ENCODE data around the gene CD8A. TPM values are rescaled to one million over a fixed set of nuclear protein-coding genes. Genes with fewer than 3 reads are reported as not detected.

Gene CD8A
- polyA plus RNA-seq, 1 of the 3 experiments (the other 2 are of a cell fraction) = 0.05 TPM

DNA sequence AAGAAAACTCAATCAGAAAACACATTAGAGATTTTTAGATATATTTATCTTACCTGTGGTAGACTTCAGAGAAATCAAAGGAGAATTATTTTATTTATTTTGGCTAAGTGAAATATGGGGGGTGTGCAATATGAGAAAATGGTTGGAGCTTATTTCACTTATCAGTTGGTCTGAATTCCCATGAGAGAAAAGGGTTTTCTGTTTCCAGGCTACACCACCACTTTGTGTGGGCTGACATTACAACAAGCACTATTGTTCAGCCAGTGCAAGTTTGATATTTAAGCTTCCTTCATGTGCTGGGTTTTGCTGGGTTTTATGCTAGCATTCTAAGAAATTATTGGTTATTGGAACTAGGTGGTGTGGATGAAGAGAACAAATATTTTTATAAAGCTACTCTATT lies 37.1 kb downstream of the CD8A start:
- no peaks in the 10 kb centered on the region for H4K20me1 ChIP-seq (ENCODE audit: insufficient read depth)
- H3K9ac ChIP-seq = no peak overlapping the region
- H3K27ac ChIP-seq (ENCODE audit: low read depth in 2 of 2, low read length in 1 of 2) = no peak overlapping the region; a peak in 1 of 4 replicates
- H3K27me3 ChIP-seq (ENCODE audit: insufficient read depth) = no peaks in the 10 kb centered on the region
- DNase-seq = no peak
- H3K9me3 ChIP-seq = peaks cover 17% of the 10 kb centered on the region
- H2AFZ ChIP-seq (ENCODE audit: low read depth) = no peak overlapping the region
- no peak overlapping the region for H3K4me2 ChIP-seq
- TF ChIP-seq POLR2AphosphoS5 (IDR thresholded peaks at IDR 0.05; ENCODE audit: low read depth, low read length) (no peak), NFIC (IDR thresholded peaks at IDR 0.05; ENCODE audit: borderline replicate concordance) (no peak)
- no peaks in the 10 kb centered on the region for H3K4me1 ChIP-seq (ENCODE audit: control insufficient read depth in 1 of 2, insufficient read depth in 2 of 2, low read depth in 1 of 2, low read length in 1 of 2)
- ChIA-PET POLR2A (no interaction called here), CTCF (interaction anchor here (0.9 to 3.4 kb wide), 2 partner anchors 11 to 13 kb away, joined by 3 to 23 read pairs; no protein-coding TSS in a partner anchor)
- H3K36me3 ChIP-seq (replicated peaks in 1 of 2; ENCODE audit: control insufficient read depth in 1 of 2, insufficient read depth in 2 of 2, low read length in 1 of 2) = peaks cover 32 to 59% of the 10 kb centered on the region in 2 experiments
- peaks cover 12% of the 10 kb centered on the region for H3K79me2 ChIP-seq (ENCODE audit: insufficient read depth)
- no peak overlapping the region for H3K4me3 ChIP-seq (ENCODE audit: low read depth in 2 of 2, low read length in 1 of 2)
- no peaks in the 10 kb centered on the region for H3K9me2 ChIP-seq
- peaks cover 5% of the 10 kb centered on the region for H3F3A ChIP-seq (replicated peaks; ENCODE audit: insufficient read depth)

GRCh38 chr2:86752934-86753333 lies 37.8 kb downstream of the CD8A start:
- Histone ChIP-seq H3K4me2 (no peak overlapping the region), H3K36me3 (replicated peaks in 1 of 2; ENCODE audit: control insufficient read depth in 1 of 2, insufficient read depth in 2 of 2, low read length in 1 of 2) (peaks cover 32 to 60% of the 10 kb centered on the region in 2 experiments), H3K27ac (ENCODE audit: low read depth in 2 of 2, low read length in 1 of 2) (no peak overlapping the region), H2AFZ (ENCODE audit: low read depth) (no peak overlapping the region), H3K27me3 (ENCODE audit: insufficient read depth) (no peaks in the 10 kb centered on the region), H3K79me2 (ENCODE audit: insufficient read depth) (peaks cover 18% of the 10 kb centered on the region), H3K4me3 (ENCODE audit: low read depth in 2 of 2, low read length in 1 of 2) (no peak overlapping the region), H3K9me2 (no peaks in the 10 kb centered on the region), H4K20me1 (ENCODE audit: insufficient read depth) (no peaks in the 10 kb centered on the region), H3F3A (replicated peaks; ENCODE audit: insufficient read depth) (peaks cover 5% of the 10 kb centered on the region), H3K9ac (no peak overlapping the region), H3K9me3 (peaks cover 17% of the 10 kb centered on the region), H3K4me1 (ENCODE audit: control insufficient read depth in 1 of 2, insufficient read depth in 2 of 2, low read depth in 1 of 2, low read length in 1 of 2) (no peaks in the 10 kb centered on the region)
- DNase-seq = no peak
- ChIA-PET CTCF (interaction anchor here (3.4 kb wide), 1 partner anchor 12 kb away, joined by 23 read pairs; no protein-coding TSS in a partner anchor), POLR2A (no interaction called here)
- TF ChIP-seq ZBTB33 (IDR thresholded peaks at IDR 0.05; ENCODE audit: borderline replicate concordance, low read depth) (no peak), IRF3 (IDR thresholded peaks at IDR 0.05; ENCODE audit: low read depth, low read length) (no peak), MEF2A (IDR thresholded peaks at IDR 0.05; ENCODE audit: borderline replicate concordance, low read depth) (no peak), FOSL2 (IDR thresholded peaks at IDR 0.05; ENCODE audit: borderline replicate concordance, low read depth) (no peak), RAD21 (IDR thresholded peaks at IDR 0.05; ENCODE audit: low read length) (no peak)
- WGBS (ENCODE audit: low lambda C conversion rate) = 95% methylated on average over 3 of the region's 3 CpGs

- Histone ChIP-seq H3K79me2 (ENCODE audit: insufficient read depth) (peaks cover 22% of the 10 kb centered on the region), H3K36me3 (replicated peaks in 1 of 2; ENCODE audit: control insufficient read depth in 1 of 2, insufficient read depth in 2 of 2, low read length in 1 of 2) (peaks cover 35 to 60% of the 10 kb centered on the region in 2 experiments), H3K9ac (no peak overlapping the region), H3K4me3 (ENCODE audit: low read depth in 2 of 2, low read length in 1 of 2) (no peak overlapping the region; a peak in 1 of 4 replicates), H3F3A (replicated peaks; ENCODE audit: insufficient read depth) (peaks cover 5% of the 10 kb centered on the region), H3K9me3 (peaks cover 17% of the 10 kb centered on the region), H4K20me1 (ENCODE audit: insufficient read depth) (no peaks in the 10 kb centered on the region), H3K4me1 (ENCODE audit: control insufficient read depth in 1 of 2, insufficient read depth in 2 of 2, low read depth in 1 of 2, low read length in 1 of 2) (no peaks in the 10 kb centered on the region), H3K27ac (ENCODE audit: low read depth in 2 of 2, low read length in 1 of 2) (no peak overlapping the region), H3K27me3 (ENCODE audit: insufficient read depth) (no peaks in the 10 kb centered on the region), H2AFZ (ENCODE audit: low read depth) (no peak overlapping the region), H3K9me2 (no peaks in the 10 kb centered on the region), H3K4me2 (no peak overlapping the region)
- TF ChIP-seq FOSL2 (IDR thresholded peaks at IDR 0.05; ENCODE audit: borderline replicate concordance, low read depth) (no peak), TAF1 (IDR thresholded peaks at IDR 0.05; ENCODE audit: borderline replicate concordance, low read depth, low read length) (no peak), IRF3 (IDR thresholded peaks at IDR 0.05; ENCODE audit: low read depth, low read length) (no peak), MXI1 (IDR thresholded peaks at IDR 0.05; ENCODE audit: low read depth, low read length) (no peak), TCF12 (IDR thresholded peaks at IDR 0.05) (no peak)
- ChIA-PET POLR2A (no interaction called here), CTCF (interaction anchor here (0.7 kb wide), 1 partner anchor 13 kb away, joined by 4 read pairs; no protein-coding TSS in a partner anchor)
- WGBS (ENCODE audit: low lambda C conversion rate) = 85% methylated on average over 1 of the region's 1 CpG
- no peak for DNase-seq
Measured at GRCh38 chr2:86751778-86752177, 38.9 kb downstream of the CD8A start.
